SK-N-SH (cell line): ENCODE data around the gene MCTP2.

Experiments
- CTCF ChIP-seq: fragments of 200-600 bp; sonication (generic); IDR thresholded peaks from 2 replicates; pipeline ENCODE4 v1.6.1; 2017; ENCODE audit warnings: antibody characterized with exemption, mild to moderate bottlenecking, moderate library complexity
- EP300 ChIP-seq, 2 experiments: IDR thresholded peaks; 2 replicates each; pipeline versions ENCODE4 v1.4.0 to v1.6.1; 2012; ENCODE audit warnings: borderline replicate concordance in 1 of 2, low read depth in 1 of 2, low read length in 1 of 2
- FOXJ3 ChIP-seq: sonication (generic); formaldehyde crosslinking; IDR thresholded peaks from 2 replicates; pipeline ENCODE4 v1.5.1; 2020; ENCODE audit warnings: mild to moderate bottlenecking, missing genetic modification reagents
- GATA2 ChIP-seq: sonication (generic); formaldehyde crosslinking; IDR thresholded peaks from 2 replicates; pipeline ENCODE4 v1.5.0; 2020; ENCODE audit warnings: mild to moderate bottlenecking, missing genetic modification reagents
- MAX ChIP-seq: IDR thresholded peaks from 2 replicates; pipeline ENCODE4 v1.4.0; 2012; ENCODE audit warnings: low read depth
- MXI1 ChIP-seq: IDR thresholded peaks from 2 replicates; pipeline ENCODE4 v1.6.1; 2012; ENCODE audit warnings: mild to moderate bottlenecking, low read depth, low read length, improper control_type of control experiment
- POLR2AphosphoS5 ChIP-seq: IDR thresholded peaks from 2 replicates; pipeline ENCODE4 v1.6.1; 2012; ENCODE audit warnings: low read depth, low read length
- REST ChIP-seq: IDR thresholded peaks from 2 replicates; pipeline ENCODE4 v1.6.1; 2012; ENCODE audit warnings: mild to moderate bottlenecking, low read depth, low read length, moderate library complexity
- RFX5 ChIP-seq: IDR thresholded peaks from 2 replicates; pipeline ENCODE4 v1.6.1; 2012; ENCODE audit warnings: mild to moderate bottlenecking, improper control_type of control experiment, low read length
- TAF1 ChIP-seq: IDR thresholded peaks from 2 replicates; pipeline ENCODE4 v1.6.1; 2012; ENCODE audit warnings: low read depth, mild to moderate bottlenecking, low read length, moderate library complexity, borderline replicate concordance
- TCF12 ChIP-seq: IDR thresholded peaks from 2 replicates; pipeline ENCODE4 v1.4.0; 2012
- USF1 ChIP-seq: IDR thresholded peaks from 2 replicates; pipeline ENCODE4 v1.4.0; 2012; ENCODE audit warnings: low read depth, borderline replicate concordance

GRCh38 chr15:94238539-94239118, 7.3 kb downstream of the MCTP2 start:
- TF ChIP-seq MAX (no peak), CTCF (no peak), RFX5 (no peak), POLR2AphosphoS5 (no peak), REST (no peak), GATA2 (CRISPR knock-in tag) (no peak), USF1 (no peak), TCF12 (no peak), MXI1 (no peak), FOXJ3 (CRISPR knock-in tag) (no peak), EP300 (IDR thresholded peaks at IDR 0.05; ENCODE audit: borderline replicate concordance in 1 of 2, low read depth in 1 of 2, low read length in 1 of 2) (no peak), TAF1 (no peak)
